Stimulated activated CD4-positive, alpha-beta T cell treated with anti-CD3 and anti-CD28 coated beads, Interleukin-15, amount 100 ng/mL, for 1 hour (primary cell): ENCODE measurements around the gene CEACAM16.

ENCODE experiments used
- DNase-seq, 2 donors: peaks; one replicate each; pipeline ENCODE4 v3.0.0-alpha.2; 2020; ENCODE audit warnings: low read depth in 1 of 2, low spot score in 1 of 2

The CEACAM16 gene

GRCh38 chr19:44757735-44758505 lies 59.0 kb downstream of the CEACAM16 start:
- no peak for DNase-seq

DNA sequence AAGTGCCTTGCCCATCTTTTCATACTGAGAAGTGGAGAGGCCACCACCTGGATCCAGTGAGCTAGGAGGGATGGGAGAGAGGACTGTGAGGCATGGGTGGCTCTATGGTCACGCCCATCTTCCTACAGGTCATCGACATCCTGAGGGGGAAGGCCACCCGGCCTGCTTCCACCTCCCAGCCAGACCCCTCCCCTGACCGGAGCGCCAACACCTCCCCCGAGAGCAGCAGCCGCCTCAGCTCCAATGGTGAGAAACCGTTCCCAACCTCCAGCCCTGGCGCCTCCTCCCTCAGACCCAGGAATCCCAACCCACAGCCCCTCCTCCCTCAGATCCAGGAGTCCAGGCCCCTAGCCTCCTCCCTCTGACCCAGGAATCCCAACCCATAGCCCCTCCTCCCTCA lies 59.6 kb downstream of the CEACAM16 start:
- DNase-seq = no peak

DNA sequence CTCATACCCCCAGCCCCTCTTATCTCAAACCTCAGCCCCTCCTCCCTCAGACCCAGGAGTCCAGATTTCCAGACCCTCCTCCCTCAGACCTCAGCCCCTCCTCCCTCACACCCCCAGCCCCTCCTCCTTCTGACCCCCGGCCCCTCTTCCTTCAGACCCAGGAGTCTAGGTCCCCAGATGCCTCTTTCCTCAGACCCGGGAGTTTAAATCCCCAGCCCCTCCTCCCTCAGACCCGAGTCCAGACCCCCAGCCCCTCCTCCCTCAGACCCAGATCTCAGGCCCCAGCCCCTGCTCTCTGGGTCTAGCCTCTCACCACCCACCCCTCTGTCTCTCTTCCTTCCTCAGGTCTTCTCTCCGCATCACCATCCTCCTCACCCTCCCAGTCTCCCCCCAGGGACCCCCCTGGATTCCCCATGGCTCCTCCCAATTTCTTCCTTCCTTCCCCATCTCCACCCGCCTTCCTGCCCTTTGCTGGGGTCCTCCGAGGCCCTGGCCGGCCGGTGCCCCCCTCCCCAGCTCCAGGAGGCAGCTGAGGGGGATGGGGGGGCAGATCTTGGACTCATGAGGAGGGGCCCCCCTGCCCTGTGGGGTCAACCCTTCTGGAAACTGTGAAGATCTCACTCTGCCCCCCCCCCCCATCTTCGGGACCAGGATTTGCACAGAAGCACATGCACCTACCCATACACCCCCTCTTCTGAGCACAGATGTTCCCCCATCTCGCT lies 60.3 kb downstream of the CEACAM16 start:
- no peak for DNase-seq
